Endometrial microvascular endothelial cells (primary cell): ENCODE results near the gene SUGCT. TPM values are rescaled to one million over a fixed set of nuclear protein-coding genes. Genes with fewer than 3 reads are reported as not detected.
"Not testable (repeated sequence)": the region's sequence is repeated elsewhere in the genome, so short reads cannot be mapped to it uniquely, and the experiment has no call there.

Source experiments
- in situ Hi-C: cut with HindIII; loops from 2 replicates; pipeline ENCODE4 v1.10.0; 2017; ENCODE audit warnings: low sequenced_read_pairs, low pct_unique_long_range_greater_than_20kb; ENCODE audit errors: inconsistent ontology term
- total RNA-seq: library from RNA; depleted of rRNA; stranded (reverse); fragments of >200 nt; gene quantifications from one replicate; pipeline ENCODE4 v1.2.3, GENCODE V29; 2015; ENCODE audit errors: inconsistent ontology term

The SUGCT gene
- total RNA-seq, 1 donor from 2014 or later: 0.37 TPM

DNA sequence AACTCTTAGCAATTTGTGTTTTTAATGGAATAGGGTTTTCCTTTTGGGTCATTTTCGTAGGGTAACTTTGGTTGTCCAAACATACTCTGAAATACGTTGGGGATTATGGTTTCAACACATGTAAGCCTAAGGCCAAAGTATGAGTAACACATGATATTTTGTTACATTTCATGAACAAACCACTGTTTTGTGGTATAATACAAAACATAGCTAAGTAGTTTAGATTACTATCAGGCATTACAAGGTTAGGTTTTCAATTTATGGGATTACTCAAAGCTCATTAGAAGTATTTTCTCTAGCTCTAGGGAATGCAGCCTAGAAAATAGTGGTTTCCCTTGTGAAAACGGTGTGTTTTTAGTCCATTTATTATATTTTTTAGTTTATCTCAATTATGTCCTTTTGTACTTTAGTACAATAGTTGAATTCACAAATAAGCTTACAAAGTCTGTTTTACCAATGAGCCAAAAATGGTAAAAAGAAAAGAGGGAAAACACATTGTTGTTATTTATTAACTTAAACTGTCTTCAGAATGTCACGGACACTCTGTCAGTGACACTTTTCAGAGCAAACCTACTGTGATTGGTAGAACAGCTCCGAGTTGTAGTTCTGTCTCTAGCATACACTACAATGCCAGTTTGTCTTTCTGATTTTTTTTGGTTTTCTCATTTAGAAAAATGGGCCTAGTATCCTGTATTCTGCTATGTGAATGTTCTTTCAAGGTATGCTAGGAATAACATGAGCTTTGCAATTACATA lies 473.7 kb downstream of the SUGCT start:
- in situ Hi-C loops: no loop called here

DNA sequence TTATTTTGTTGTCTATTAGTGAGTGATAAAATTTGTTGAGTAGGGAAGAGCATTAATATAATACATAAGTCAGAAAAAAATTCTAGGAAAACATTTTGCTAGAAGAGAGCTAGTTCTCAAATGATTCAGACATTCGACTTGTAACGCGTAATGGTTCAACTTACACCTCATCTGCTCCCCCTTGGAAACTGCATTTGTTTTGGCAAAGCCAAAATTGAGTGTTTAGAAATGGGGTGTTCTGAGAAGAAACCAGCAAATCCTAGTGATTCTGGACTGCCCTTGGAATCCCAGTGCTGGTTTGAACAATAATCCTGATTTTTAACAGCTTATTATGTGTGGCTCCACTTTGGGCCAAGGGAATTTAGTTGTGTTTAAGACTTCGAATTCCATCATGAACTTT lies 475.7 kb downstream of the SUGCT start:
- in situ Hi-C loops: no loop called here

DNA sequence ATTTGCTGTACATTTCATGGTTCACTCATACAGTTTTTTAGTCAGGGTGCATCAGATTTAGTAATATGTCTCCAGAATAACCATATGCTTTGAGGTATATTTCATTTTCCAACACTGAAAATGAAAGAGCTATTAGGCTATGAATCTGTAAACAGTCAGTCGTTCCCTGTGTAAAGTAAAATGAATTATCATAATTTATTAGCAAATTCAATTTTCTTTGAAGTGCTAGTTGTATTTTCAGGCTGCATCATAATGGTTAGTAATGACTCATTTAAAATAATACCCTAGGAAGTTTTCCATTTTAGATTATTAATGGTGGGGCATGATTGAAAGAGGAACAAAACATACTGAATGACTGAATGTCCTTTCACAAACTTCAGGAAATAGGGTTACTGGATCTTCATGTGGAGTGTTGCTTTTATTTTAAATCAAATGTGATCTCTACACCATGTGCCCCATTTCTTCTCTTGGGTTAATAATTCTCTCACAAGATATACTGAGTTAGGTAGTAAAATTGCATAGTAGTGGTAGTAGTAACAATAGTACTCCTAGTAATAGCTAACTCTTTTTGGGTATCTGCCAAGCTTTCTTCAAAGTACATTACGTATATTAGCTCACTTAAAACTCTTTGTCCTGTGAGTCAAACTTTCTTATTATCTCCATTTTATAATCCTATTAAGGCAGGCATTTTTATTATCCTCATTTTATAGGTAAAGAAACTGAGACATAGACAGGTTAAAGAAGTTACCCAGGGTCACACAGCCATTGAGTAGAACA lies 476.5 kb downstream of the SUGCT start:
- in situ Hi-C loops: no loop called here

DNA sequence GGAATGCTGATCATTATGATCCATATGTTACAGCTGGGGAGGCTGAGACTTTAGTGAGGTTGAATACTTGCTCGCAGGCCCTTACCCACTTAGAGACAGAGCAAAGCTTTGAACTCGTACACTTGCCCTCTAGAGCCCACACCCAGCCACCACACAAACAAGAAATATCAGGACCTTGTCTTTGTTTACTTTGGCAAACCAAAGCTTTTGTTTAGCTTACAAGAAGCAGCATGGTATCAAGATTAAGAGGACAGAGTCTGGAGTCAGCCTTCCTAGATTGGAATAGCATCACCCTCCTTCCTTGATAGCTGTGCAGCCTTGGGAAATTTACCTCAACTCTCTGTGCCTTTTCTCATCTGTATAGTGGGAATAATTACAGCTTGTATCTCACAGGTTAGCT lies 477.5 kb downstream of the SUGCT start:
- in situ Hi-C loops: no loop called here

DNA sequence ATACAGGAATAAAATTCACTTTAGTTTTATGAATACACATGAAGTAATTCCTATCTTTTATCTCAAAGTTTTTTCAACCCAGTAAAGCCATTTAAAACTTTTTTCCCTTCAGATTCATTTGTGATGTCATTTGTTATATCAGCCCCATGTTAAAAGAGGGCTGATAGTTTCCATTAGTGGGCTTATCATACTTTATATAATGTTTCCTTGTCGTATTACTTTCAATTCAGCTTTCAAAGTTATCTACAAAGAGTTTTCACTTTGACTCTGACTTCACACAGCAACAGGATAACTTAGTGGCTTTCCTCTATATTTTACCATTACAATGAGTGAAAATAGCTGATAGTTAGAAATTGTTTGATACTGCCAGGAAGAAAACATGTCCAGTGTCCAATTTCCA lies 484.8 kb downstream of the SUGCT start:
- in situ Hi-C loops: no loop called here

DNA sequence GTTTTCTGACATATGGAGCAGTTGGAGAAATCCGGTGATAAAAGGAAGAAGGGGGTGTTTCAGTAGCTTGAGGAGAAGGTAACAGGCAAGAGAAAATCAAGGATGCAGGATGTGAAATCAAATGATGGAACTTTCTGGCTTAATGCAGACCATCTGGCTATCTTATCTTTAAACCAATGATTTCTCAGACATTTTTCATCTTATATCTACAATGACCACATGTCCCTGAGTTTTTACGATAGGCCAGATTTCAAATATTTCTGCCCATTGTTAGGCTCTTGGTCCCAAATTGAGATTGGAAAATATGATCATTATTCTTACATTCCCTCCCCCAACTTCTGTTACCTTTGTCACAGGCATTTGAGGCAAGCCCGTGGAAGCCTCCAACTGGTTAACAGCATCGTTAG lies 486.8 kb downstream of the SUGCT start:
- in situ Hi-C loops: no loop called here

DNA sequence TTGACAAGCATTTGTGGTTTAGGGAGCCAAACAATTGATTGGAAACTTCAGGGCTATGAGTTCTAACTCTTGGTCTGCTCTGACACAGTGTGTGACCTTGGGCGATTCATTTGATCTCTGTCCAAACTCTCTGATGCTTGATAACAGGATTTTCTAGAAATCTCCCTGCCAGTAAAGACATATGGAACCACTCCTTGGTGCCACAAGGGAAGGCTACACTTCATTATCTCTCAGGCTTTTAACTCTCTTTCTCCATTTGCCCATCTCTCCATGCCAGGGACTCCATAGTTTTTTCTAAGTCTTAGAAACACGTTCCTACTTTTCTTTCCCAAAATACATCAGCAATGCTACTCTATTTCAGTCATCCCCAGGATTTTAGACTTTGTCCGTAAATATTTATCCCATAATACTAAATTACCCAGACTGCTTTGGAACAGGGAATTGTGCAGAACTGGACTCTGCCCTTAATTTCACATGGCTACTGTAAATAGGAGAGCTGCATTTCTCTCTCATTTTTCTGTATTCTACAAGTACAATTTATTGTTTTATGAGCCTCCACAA lies 488.2 kb downstream of the SUGCT start:
- in situ Hi-C loops: no loop called here

DNA sequence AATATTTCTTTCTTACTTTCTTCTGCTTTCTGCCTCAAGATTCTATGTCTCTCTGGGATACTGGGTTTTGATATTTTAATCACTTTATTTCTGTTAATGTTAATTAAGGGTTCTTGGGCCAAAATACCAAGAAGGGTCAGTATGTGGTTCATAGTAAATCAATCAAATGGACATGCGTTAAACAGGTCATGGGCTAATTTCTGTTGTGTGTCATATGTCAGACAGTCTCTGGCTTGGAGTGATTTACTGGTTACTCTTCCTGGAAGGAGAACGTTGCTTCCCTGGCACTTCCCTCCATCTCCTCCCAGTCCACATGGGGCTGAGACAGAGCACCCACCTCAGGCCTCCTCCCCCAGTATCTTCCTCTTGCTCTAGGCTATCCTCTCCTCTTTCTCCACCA lies 489.1 kb downstream of the SUGCT start:
- in situ Hi-C loops: no loop called here

DNA sequence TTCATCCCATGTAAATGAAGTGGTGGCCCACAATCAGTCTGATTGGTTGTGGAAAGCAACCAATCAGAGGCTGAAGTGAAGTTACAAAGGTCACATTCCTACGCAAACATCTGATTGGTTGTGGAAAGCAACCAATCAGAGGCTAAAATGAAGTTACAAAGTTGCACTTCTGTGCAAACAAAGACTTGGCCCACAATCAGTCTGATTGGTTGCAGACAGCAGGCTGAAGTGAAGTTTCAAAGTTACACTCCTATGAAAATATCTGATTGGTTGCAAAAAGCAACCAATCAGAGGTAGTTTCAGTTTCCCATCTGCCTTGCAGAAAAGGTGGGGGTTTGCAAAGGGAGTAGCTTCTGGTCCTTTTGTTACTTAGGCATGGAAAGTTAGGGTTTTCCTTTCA lies 492.6 kb downstream of the SUGCT start:
- in situ Hi-C loops: not testable (repeated sequence)

DNA sequence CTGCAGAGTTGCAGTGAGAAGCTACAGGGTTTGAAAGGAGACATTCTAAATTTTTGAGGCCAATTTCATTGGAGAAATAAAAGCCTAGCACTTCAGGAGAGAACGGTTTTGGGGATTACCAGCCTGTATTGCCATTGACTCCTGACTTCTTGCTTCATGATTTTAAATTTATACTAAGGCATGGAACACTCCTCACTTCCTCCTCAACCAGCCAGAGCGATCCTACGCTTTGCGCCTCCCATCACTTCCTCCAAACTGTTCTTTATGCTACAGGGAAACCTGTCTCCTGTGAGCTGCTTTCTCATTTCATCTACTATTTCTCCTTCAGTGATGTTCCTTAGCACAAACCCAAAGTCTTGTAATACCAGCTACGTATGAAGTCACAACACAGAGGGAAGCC lies 495.1 kb downstream of the SUGCT start:
- in situ Hi-C loops: no loop called here

DNA sequence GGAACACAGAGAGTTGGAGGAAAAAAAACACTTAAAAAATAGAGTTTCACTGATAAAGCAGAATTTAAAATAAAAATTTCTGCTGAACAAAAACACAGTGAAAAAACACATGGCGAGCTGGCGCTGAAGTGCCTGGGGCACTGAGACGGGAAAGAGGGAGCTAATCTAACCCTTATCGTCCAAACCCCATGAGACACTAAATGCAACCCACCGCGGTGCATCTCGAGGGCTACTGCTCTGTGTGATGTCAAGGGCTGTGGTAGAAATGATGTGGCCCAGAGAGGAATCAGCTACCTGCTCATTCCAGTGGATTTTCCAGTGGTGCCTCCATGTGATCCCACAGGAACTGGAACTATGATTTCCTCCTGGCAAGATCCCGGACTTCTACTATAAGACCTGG lies 499.3 kb downstream of the SUGCT start:
- in situ Hi-C loops: no loop called here

DNA sequence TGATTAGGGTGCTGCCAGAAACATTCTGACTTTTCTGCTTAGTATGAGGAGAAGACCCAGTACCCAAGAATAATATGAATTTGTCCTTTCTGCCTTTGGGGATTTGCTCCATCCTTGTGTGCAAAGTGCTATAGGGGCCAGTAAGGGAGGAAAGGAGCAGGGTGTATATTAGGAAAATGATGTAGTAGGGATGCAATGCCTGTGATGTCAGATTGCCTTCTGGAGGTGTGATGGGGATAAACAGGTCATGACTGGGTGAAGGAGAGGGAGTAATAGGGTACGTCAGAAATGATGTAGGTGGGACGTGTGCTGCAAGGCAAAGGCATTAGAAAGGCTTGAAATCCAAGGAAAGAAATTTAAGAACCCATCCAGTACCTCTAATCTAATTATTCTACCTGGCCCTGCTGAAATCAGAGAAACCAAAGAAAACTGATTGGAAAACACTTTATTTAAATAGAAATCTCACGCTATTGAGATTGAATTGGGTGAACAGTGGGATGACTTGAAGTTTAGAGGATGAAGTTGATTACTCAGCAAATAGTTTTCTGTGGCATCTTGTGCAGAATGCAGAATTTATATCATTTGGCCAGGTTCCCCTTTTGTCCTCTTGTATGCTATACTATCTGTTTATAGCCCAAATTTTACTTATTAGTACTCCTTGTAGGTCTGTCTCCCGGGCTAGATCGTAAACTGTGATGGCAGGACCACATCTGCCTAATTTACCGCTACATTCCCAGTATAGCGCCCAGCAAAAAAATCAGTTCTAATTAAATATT lies 503.9 kb downstream of the SUGCT start:
- in situ Hi-C loops: no loop called here

DNA sequence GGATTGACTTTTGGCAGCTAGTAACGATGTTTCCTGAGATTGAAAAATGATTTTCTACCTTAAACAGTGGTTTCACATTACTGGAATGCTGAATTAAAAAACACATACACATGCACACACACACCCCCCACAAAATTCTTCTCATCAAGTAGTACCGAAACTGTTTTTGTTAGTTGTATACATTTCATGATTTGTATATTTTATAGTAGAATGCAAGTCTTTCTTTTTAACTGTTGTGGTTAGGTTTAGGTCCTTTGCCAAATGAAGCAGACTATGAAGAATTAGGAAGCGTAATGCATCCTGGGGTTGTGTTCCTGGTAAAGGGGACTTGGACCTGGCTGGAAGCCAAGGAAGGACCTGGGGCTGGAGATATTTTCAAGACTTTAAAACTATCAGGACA lies 505.8 kb downstream of the SUGCT start:
- in situ Hi-C loops: no loop called here

DNA sequence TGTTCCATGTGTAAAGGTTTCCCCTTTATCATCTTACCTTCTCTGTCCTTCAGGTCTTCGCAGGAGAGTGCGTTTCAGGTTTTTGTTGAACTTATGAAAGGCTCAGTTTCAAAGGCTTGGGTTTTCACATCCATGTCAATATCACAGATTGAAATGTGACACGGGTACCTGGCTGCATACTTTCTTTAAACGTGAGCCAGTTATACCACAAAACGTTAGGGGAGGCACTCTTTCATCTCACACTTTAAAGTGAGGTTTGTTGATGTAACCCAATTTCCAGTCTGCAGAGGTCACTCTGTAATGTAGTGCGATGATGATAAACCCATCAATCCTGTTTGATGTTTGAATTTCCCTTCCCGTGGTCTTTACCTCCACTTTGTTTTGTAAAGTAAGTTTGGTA lies 506.9 kb downstream of the SUGCT start:
- in situ Hi-C loops: no loop called here

DNA sequence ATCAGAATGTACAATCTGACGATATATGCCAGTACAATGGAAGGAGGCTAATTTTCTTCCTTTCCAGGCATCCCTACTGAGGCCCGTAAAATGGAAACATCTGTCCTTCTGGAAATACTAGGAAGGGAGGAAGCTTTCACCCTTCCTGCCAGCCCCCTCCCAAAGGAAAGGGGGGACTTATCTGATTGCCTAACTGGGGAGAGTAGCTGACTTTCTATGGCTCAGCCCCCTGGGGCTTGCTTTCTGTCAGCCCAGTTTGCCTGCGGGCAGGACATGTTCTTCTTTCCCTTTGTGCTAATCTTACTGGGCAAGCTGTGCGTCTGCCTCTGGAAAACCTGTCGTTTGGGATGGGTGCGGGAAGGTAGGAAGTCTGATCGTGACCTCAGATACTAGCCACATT lies 508.9 kb downstream of the SUGCT start:
- in situ Hi-C loops: no loop called here

DNA sequence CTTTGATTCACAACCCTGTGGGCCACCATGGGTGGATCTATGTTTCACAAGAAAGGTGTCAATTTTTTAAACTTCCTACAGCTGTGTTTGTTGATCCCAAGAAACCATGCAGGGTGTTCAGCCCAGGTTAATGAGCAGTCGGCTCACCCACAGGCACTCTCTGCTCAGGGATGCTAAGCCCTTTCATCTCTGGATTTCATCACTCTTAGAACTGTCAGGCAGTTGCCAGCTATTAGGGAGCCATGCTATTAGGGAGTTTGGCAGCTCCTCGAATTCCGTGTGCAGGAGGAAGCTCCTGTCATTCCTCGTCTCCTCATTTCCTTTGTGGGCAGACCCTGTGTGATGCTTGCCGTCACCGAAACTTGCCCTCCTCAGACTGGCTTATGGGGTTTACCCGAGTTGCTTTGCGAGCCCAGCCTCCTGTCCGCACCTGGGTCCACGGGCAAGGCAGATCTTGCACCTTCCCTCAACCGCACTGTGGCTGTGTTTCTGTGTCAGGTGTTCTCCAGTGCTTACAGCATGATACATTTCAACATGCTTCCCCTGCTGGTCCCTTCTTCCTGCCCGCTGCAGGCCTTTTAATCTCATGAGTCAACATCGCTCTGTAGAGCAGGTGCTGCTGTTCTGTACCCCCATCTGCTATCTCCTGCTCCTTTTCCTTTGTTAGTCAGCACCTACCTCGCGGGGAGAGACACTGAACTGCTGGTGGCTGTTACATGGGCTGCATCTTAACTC lies 509.8 kb downstream of the SUGCT start:
- in situ Hi-C loops: no loop called here

DNA sequence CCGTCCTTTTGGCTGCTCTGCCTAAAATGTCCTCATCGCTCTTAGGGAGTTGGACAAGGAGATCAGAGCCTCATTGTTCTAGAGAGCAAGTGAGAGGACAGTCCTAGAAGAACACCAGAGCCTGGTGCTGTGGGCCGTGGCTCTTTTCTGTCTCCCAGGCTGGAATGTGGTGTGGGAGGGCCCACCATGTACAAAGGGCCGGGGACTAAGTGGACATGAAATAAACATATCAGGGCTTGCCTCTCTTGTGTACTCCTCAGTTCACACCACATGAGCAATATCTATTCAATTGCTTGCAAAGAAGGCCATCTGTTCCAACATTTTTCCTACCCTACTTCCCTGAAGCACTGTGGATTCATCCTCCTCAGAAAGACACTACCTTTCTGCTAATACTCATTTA lies 510.4 kb downstream of the SUGCT start:
- in situ Hi-C loops: no loop called here

DNA sequence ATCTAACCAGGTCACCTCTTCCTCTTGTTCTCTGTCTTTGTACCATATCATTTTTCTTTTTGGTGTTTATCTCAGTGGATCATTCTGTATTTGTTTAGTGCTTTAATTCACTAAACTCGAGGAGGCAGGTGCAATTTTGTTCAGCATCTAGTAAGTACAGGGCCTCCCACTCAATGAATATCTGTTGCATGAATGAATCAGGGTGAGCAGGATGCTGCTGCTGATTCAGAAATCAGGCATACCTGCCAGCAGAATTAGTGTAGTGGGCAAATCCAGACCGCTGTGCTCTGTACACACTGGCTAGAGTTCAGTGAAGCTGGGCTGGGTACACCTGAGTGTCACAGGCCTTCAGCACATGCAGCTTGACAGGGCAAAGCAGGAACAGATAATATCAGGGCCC lies 511.9 kb downstream of the SUGCT start:
- in situ Hi-C loops: no loop called here

DNA sequence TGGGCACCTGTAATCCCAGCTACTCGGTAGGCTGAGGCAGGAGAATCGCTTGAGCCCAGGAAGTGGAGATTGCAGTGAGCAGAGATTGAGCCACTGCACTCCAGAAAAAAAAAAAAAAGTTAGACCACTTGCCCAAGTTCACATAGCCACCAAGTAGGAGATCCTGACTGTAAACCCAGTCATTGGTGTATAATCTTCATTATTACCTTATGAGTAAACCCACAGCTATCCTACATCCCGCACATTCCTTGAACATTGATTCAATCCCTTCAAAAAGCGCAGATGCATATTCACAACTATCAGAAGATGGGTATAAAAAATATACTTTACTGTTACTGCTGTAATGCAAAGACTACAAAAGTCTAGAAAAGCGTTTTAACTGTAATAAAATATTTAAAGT lies 512.9 kb downstream of the SUGCT start:
- in situ Hi-C loops: no loop called here
